ENCODE measurements around the gene KRTAP19-6. TPM values are rescaled to one million over a fixed set of nuclear protein-coding genes. Genes with fewer than 3 reads are reported as not detected.

Gene KRTAP19-6
- total and polyA plus RNA-seq, 8 donors, result not detected

DNA sequence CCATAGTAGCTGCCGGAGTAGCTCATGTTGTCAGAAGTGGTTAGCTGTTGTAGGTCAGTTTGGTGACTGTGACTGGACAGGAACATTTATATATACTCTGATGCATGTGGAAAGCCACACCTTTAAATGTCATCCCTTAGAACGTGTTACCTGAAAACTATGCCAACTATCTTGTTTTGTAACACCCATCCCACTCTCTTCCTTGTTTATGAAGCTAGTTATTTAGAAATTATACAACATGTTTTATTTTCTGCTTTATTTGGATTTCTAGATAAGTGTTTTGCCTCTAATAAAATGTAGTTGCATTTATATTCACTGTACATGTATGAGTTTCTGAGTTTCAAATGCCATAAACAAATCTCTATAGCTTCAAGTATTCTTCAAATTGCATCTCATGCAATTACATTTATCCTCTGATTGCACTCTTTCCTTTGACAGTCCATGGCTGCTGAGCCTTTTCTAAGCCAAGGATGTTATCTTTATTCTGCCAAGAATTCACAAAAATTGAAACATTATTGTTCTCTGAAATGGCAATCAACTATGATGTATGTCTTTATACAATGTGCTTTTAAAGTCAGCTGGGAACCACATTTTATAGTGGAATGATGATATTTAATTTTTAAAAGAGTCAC lies 19.7 kb upstream of the KRTAP19-6 start, which contains the start of gene KRTAP19-7:
Gene KRTAP19-7 (minus strand): TSS at position 51 of the 632 bp plus-strand sequence. CDS start 25 bp downstream, at position 26.
- no peak for TF ChIP-seq CTCF (IDR thresholded peaks at IDR 0.05)
- intact Hi-C loops (cut with DNase I), result no loop called here

DNA sequence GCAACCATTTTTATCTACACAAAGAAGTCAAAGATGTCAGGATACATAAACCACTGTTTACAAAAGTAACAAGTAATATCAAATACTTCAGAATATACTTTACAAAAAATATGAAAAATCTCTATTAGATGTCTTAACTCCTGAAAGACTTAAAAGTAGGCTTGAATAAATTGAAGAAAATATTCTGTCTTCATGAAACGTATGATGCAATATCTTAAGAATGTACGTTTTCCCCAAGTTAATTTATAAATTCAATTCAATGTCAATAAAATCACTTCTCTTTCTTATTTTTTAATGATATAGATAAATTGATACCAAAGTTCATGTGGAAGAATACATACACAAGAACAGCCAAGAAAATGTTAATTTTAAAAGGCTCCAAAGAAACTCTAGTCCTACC lies 13.4 kb upstream of the KRTAP19-6 start:
- H3K27ac ChIP-seq, result no peak overlapping the region
- no peaks in the 10 kb centered on the region for H3K27me3 ChIP-seq
- H3K9me3 ChIP-seq, result no peaks in the 10 kb centered on the region
- no peaks in the 10 kb centered on the region for H3K36me3 ChIP-seq
- ATAC-seq, result no peak
- H3K4me1 ChIP-seq, result no peaks in the 10 kb centered on the region
- FAIRE-seq, result no peak
- WGBS, 2 donors, result 71 to 82% methylated on average over 2 of the region's 2 CpGs
- intact Hi-C loops (cut with DNase I), result no loop called here
- TF ChIP-seq CTCF (IDR thresholded peaks at IDR 0.05), result no peak
- DNase-seq, result no peak
- no peak overlapping the region for H3K4me3 ChIP-seq

More for the DNA sequence above, 19.7 kb upstream of the KRTAP19-6 start, which contains the start of gene KRTAP19-7:
- H3K4me1 ChIP-seq, result no peaks in the 10 kb centered on the region
- ATAC-seq, result no peak
- H3K36me3 ChIP-seq, result no peaks in the 10 kb centered on the region
- H3K4me3 ChIP-seq, result no peak within 1 kb of the TSS
- H3K9me3 ChIP-seq, result no peaks in the 10 kb centered on the region
- no peak within 1 kb of the TSS for H3K27ac ChIP-seq
- no peaks in the 10 kb centered on the region for H3K27me3 ChIP-seq
- 55 to 59% methylated on average over 2 of the region's 2 CpGs for WGBS, 2 donors
- FAIRE-seq, result no peak
- DNase-seq, result no peak

DNA sequence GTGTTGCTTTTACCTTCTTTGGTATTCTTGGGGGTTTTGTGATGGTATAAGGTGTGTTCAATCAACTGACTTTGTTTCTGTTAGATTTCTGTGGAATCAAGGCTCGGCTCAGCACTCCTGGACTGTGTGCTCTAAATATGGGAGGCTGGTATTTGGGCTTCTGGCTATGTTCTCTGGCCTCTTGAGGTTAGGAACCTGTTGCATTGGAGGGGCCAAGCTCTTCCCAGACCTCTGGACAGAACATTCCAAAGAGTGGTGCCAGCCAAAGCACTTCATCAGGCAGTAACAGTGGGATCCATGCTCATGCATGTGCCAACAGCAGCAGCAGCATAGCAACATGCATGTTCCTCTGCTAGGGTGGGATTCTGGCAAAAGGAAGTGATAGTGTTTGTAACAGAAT lies 11.1 kb upstream of the KRTAP19-6 start:
- no peaks in the 10 kb centered on the region for H3K36me3 ChIP-seq

DNA sequence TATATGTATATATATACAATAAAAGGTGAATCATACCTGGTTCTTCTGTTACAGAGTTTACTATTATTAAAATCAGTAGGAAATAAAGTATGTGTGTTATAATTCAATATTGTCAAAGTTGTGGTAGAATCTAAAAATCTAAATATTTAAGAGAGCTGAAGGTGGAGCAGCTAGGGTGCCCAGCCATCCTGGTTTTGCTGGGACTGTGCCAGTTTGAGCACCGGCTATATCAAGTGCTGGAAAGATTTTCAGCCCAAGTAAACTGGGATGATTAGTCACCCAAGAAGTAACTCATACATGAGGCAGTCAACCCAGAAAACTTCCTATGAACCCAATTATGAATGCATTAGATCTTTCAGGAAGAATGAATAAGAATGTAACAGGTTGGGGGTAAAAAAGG lies 22.8 kb downstream of the KRTAP19-6 start:
- Histone ChIP-seq H3K27me3 (no peaks in the 10 kb centered on the region), H3K36me3 (no peaks in the 10 kb centered on the region), H3K27ac (no peak overlapping the region), H3K4me3 (no peak overlapping the region), H3K4me1 (no peaks in the 10 kb centered on the region), H3K9me3 (no peaks in the 10 kb centered on the region)
- DNase-seq (no peak), ATAC-seq (no peak), FAIRE-seq (no peak)
- WGBS, 2 donors, result 57 to 67% methylated on average over 1 of the region's 1 CpG
- no peak for TF ChIP-seq CTCF (IDR thresholded peaks at IDR 0.05)
- intact Hi-C loops (cut with DNase I), result no loop called here

More for the DNA sequence above, 11.1 kb upstream of the KRTAP19-6 start:
- no peak overlapping the region for H3K27ac ChIP-seq
- no peaks in the 10 kb centered on the region for H3K9me3 ChIP-seq
- DNase-seq (no peak), ATAC-seq (no peak), FAIRE-seq (no peak)
- TF ChIP-seq CTCF (IDR thresholded peaks at IDR 0.05), result no peak
- no peak overlapping the region for H3K4me3 ChIP-seq
- H3K4me1 ChIP-seq, result no peaks in the 10 kb centered on the region
- intact Hi-C loops (cut with DNase I), result no loop called here
- WGBS, 2 donors, result 66 to 83% methylated on average over 1 of the region's 1 CpG
- no peaks in the 10 kb centered on the region for H3K27me3 ChIP-seq

DNA sequence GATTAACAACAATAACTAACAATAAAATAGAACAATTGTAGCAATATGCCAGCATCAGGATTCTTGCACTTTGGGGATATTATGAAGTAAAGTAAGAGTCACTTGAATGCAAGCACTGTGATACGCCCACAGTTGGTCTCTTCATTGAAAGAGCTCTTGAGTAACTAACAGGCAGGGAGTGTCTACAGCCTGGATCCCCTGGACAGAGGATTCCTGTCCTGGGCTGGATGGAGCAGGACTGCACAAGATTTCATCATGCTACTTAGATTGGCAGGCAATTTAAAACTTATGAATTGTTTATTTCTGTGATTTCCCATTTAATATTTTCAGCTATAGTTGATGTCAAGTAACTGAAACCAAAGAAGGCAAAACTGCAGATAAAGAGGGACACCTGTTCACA lies 26.0 kb downstream of the KRTAP19-6 start:
- intact Hi-C loops (cut with DNase I), result no loop called here
- Histone ChIP-seq H3K9me3 (no peaks in the 10 kb centered on the region), H3K27me3 (no peaks in the 10 kb centered on the region), H3K4me3 (no peak overlapping the region), H3K27ac (no peak overlapping the region), H3K4me1 (no peaks in the 10 kb centered on the region), H3K36me3 (no peaks in the 10 kb centered on the region)
- FAIRE-seq (no peak), ATAC-seq (no peak), DNase-seq (no peak)
- 71 to 74% methylated on average over 1 of the region's 1 CpG for WGBS, 2 donors
- TF ChIP-seq CTCF (IDR thresholded peaks at IDR 0.05), result no peak

Data from pancreas (tissue), 10 donors.